CD8-positive, alpha-beta memory T cell (primary cell): Measurements from ENCODE around the gene TOM1L2. TPM values are rescaled to one million over a fixed set of nuclear protein-coding genes. Genes with fewer than 3 reads are reported as not detected.
A peak's percentile ranks its signal among the peaks of the same experiment; 100 is the strongest.

Experiments used
- CTCF ChIA-PET: fragments of 350-600 bp; sonication (Branson Sonifier 250); formaldehyde crosslinking; loops from one replicate; lab custom pipeline; 2021; ENCODE audit warnings: antibody characterized with exemption; lab: Charles Lee
- POLR2A ChIA-PET: fragments of 350-600 bp; sonication (Branson Sonifier 250); formaldehyde crosslinking; loops from one replicate; lab custom pipeline; 2021; ENCODE audit warnings: antibody characterized with exemption; lab: Charles Lee
- DNase-seq, 5 donors: peaks; one replicate each; pipeline versions ENCODE4 v3.0.0 to v3.0.0-alpha.2; 2020 to 2022; ENCODE audit warnings: mixed read lengths in 1 of 5
- H3K27ac ChIP-seq: one replicate; pipeline ENCODE4 v1.7.0; 2013; ENCODE audit warnings: low read depth, mild to moderate bottlenecking, low read length, moderate library complexity
- H3K27me3 ChIP-seq: 2 replicates; pipeline ENCODE4 v1.7.0; 2013; ENCODE audit warnings: low read length, mild to moderate bottlenecking; ENCODE audit not compliant: insufficient read depth, poor library complexity, severe bottlenecking
- H3K36me3 ChIP-seq: 2 replicates; pipeline ENCODE4 v1.7.0; 2013; ENCODE audit warnings: mild to moderate bottlenecking, low read length, moderate library complexity; ENCODE audit not compliant: insufficient read depth
- H3K4me1 ChIP-seq: 2 replicates; pipeline ENCODE4 v1.7.0; 2013; ENCODE audit warnings: mild to moderate bottlenecking, low read length, moderate library complexity; ENCODE audit not compliant: insufficient read depth
- H3K4me3 ChIP-seq: 2 replicates; pipeline ENCODE4 v1.7.0; 2013; ENCODE audit warnings: mild to moderate bottlenecking, low read length
- H3K9me3 ChIP-seq: 2 replicates; pipeline ENCODE4 v1.7.0; 2013; ENCODE audit warnings: mild to moderate bottlenecking, low read length
- H3K27ac Mint-ChIP-seq, 8 donors: one replicate each; pipeline ENCODE4 v1.8.0; 2020 to 2021; ENCODE audit warnings: mixed read lengths in 8 of 8, mild to moderate bottlenecking in 6 of 8, inconsistent platforms in 3 of 8, moderate library complexity in 3 of 8
- H3K27me3 Mint-ChIP-seq, 2 donors: one replicate each; pipeline ENCODE4 v1.8.0; 2020 to 2021; ENCODE audit warnings: mixed read lengths in 2 of 2, mild to moderate bottlenecking in 1 of 2, moderate library complexity in 1 of 2
- H3K36me3 Mint-ChIP-seq, 3 donors: one replicate each; pipeline ENCODE4 v1.8.0; 2020 to 2021; ENCODE audit warnings: mixed read lengths in 3 of 3, inconsistent platforms in 1 of 3, mild to moderate bottlenecking in 1 of 3
- H3K4me1 Mint-ChIP-seq, 3 donors: one replicate each; pipeline ENCODE4 v1.8.0; 2020 to 2021; ENCODE audit warnings: mixed read lengths in 3 of 3, inconsistent platforms in 1 of 3, mild to moderate bottlenecking in 1 of 3
- H3K4me3 Mint-ChIP-seq, 7 donors: one replicate each; pipeline ENCODE4 v1.8.0; 2020 to 2021; ENCODE audit warnings: mixed read lengths in 7 of 7, mild to moderate bottlenecking in 6 of 7, moderate library complexity in 4 of 7, inconsistent platforms in 2 of 7
- H3K9me3 Mint-ChIP-seq, 5 donors: one replicate each; pipeline ENCODE4 v1.8.0; 2020 to 2022; ENCODE audit warnings: mixed read lengths in 5 of 5, mild to moderate bottlenecking in 3 of 5, moderate library complexity in 2 of 5, inconsistent platforms in 1 of 5
- polyA plus RNA-seq: library from polyadenylated mRNA; unstranded; fragments of 300-500 nt; fragmentation: Illumina TruSeq; gene quantifications from one replicate; pipeline ENCODE4 v1.2.3, GENCODE V29; 2021
- total RNA-seq, 2 experiments: library from RNA; stranded (reverse); gene quantifications; one replicate each; pipeline ENCODE4 v1.2.3, GENCODE V29; 2021

TOM1L2 gene
- total and polyA plus RNA-seq, 3 experiments from 2014 or later, result 6.5 to 11.3 (median 10.0) TPM

- Histone ChIP-seq H3K4me1 (peaks cover 51% of the 10 kb centered on the region), H3K4me3 (no peak overlapping the region), H3K9me3 (no peaks in the 10 kb centered on the region), H3K27me3 (no peaks in the 10 kb centered on the region), H3K36me3 (no peaks in the 10 kb centered on the region), H3K27ac (no peak overlapping the region)
- Mint-ChIP-seq H3K27me3 (no peaks in the 10 kb centered on the region), H3K4me3 (peak overlapping the region in 1 of 7 donors; percentile 34), H3K4me1 (peaks cover 44 to 63% (median 50%) of the 10 kb centered on the region in 3 donors), H3K36me3 (peaks cover 0 to 6% (median 4%) of the 10 kb centered on the region in 3 donors), H3K9me3 (no peaks in the 10 kb centered on the region), H3K27ac (peak overlapping the region in 3 of 8 donors; percentile 68 to 97 (median 93))
- no peak for DNase-seq
- ChIA-PET POLR2A (no interaction called here), CTCF (interaction anchor here (1.1 to 3.9 kb wide), 2 partner anchors 12 to 36 kb away, joined by 3 to 21 read pairs; partner anchors contain the start of gene SREBF1)
Measured at GRCh38 chr17:17847726-17848125, 124.5 kb downstream of the TOM1L2 start.

DNA sequence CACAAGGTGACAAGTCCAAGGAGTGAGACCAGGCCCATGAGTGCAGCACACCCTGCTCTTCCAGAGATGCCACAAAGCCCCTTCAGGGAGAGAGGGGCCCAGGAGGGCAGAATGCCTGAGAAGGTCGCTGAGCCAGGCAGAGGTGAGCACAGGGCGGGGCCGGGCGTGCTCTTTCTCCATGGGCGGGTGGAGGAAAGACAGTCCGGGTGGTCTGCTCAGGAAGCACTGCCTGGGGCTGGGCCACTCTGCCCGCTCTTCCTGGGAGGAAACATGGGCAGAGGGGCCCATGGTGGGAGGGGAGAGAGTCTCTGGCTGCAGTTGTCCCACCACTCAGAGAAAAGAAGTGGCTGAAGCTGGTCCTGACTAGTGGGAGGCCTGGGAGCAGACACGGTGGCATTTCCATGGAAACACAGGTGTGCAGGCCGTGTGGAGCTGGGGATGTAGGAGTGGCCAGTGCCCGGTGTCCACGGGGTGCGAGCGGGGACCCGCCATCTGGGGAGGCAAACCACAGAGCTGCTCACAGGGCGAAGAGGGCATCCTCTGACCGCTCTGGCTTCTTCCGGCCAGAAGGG lies 125.0 kb downstream of the TOM1L2 start:
- DNase-seq, result no peak
- Mint-ChIP-seq H3K27ac (peak overlapping the region in 3 of 8 donors; percentile 68 to 97 (median 71)), H3K27me3 (no peaks in the 10 kb centered on the region), H3K9me3 (no peaks in the 10 kb centered on the region), H3K36me3 (peaks cover 0 to 4% (median 4%) of the 10 kb centered on the region in 3 donors), H3K4me3 (peak overlapping the region in 2 of 7 donors; percentile 3 to 63), H3K4me1 (peaks cover 43 to 62% (median 48%) of the 10 kb centered on the region in 3 donors)
- Histone ChIP-seq H3K36me3 (no peaks in the 10 kb centered on the region), H3K4me3 (no peak overlapping the region), H3K4me1 (peaks cover 48% of the 10 kb centered on the region), H3K9me3 (no peaks in the 10 kb centered on the region), H3K27ac (no peak overlapping the region), H3K27me3 (no peaks in the 10 kb centered on the region)
- POLR2A ChIA-PET, result no interaction called here
- CTCF ChIA-PET, result interaction anchor here (1.1 to 3.9 kb wide), 2 partner anchors 12 to 35 kb away, joined by 3 to 21 read pairs; partner anchors contain the start of gene SREBF1

- H3K36me3 Mint-ChIP-seq, result peaks cover 0 to 2% (median 0%) of the 10 kb centered on the region in 3 donors
- H3K9me3 Mint-ChIP-seq, result no peaks in the 10 kb centered on the region
- H3K4me3 ChIP-seq, result no peak overlapping the region
- H3K36me3 ChIP-seq, result no peaks in the 10 kb centered on the region
- H3K4me1 Mint-ChIP-seq, result peaks cover 38 to 56% (median 42%) of the 10 kb centered on the region in 3 donors
- ChIA-PET POLR2A (no interaction called here), CTCF (interaction anchor here (1.6 kb wide), 1 partner anchor 34 kb away, joined by 6 read pairs; no protein-coding TSS in a partner anchor)
- H3K27me3 Mint-ChIP-seq, result no peaks in the 10 kb centered on the region
- H3K4me3 Mint-ChIP-seq, result peak overlapping the region in 1 of 7 donors; percentile 3
- no peak overlapping the region for H3K27ac ChIP-seq
- no peak for DNase-seq
- H3K4me1 ChIP-seq, result peaks cover 43% of the 10 kb centered on the region
- H3K27me3 ChIP-seq, result no peaks in the 10 kb centered on the region
- H3K27ac Mint-ChIP-seq, result peak overlapping the region in 2 of 8 donors; percentile 22 to 71
- no peaks in the 10 kb centered on the region for H3K9me3 ChIP-seq
Measured at GRCh38 chr17:17846645-17847044, 125.6 kb downstream of the TOM1L2 start.

DNA sequence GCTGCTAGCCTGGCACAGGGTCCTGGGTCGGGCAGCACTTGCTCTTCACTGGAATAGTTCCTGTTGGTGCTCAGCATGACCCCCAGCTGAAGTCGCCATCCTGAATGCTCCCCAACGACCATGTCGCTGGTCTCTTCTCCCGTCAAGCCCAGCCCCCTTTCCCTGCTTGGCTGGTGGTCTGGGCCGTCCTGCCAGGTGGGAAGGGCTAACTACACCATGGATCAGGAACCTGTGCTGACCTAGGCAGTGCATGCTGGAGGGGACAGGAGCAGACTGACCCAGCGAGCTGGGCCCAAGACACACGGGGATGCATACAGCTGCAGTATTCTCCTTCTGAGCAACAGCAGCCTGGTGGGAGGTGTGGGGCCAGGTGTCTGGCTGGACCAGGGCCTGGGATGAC lies 126.2 kb downstream of the TOM1L2 start:
- Histone ChIP-seq H3K27ac (no peak overlapping the region), H3K36me3 (no peaks in the 10 kb centered on the region), H3K4me3 (no peak overlapping the region), H3K4me1 (peaks cover 39% of the 10 kb centered on the region), H3K27me3 (no peaks in the 10 kb centered on the region), H3K9me3 (no peaks in the 10 kb centered on the region)
- H3K27me3 Mint-ChIP-seq, result no peaks in the 10 kb centered on the region
- no peak overlapping the region for H3K4me3 Mint-ChIP-seq
- peaks cover 0 to 2% (median 0%) of the 10 kb centered on the region in 3 donors for H3K36me3 Mint-ChIP-seq
- no peak for DNase-seq
- ChIA-PET CTCF (interaction anchor here (1.6 kb wide), 1 partner anchor 33 kb away, joined by 6 read pairs; no protein-coding TSS in a partner anchor), POLR2A (no interaction called here)
- no peaks in the 10 kb centered on the region for H3K9me3 Mint-ChIP-seq
- H3K4me1 Mint-ChIP-seq, result peaks cover 36 to 53% (median 39%) of the 10 kb centered on the region in 3 donors
- H3K27ac Mint-ChIP-seq, result peak overlapping the region in 1 of 8 donors; percentile 57

DNA sequence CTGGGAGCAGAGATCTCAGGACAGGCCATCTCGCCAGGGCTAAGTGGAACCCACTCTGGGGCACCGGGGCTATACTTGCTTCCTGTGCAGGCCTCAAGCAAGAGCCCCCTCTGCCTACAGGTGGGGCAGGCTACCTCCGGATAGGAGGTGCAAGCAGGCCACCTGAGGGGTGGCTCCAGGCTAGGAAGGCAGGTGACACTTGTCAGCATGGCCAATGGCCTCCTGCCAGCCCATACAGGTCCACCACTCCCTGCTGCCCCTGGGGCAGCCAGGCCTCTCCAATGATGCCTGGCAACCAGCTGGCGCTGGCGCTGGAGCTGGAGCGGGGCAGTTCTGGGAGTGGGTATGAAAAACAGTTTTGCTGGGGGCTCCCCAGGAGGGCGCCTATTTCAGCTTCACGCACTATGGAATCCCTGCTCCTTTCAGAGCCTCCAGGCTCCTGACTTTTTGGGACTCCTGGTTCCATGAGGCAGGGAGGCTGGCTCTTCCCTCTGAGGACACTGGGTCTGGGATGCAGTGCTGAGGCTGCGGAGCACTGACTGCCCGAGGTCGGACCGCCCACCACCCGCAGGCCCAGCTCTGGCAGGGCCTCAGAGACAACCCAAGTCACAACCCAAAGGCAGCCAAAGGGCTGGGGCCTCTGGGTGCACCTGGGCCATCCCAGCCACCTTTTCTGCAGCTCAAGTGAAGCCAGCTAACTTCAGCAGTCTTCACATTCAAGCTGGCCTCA lies 127.0 kb downstream of the TOM1L2 start:
- Histone ChIP-seq H3K36me3 (no peaks in the 10 kb centered on the region), H3K27me3 (no peaks in the 10 kb centered on the region), H3K9me3 (no peaks in the 10 kb centered on the region), H3K27ac (no peak overlapping the region), H3K4me3 (no peak overlapping the region), H3K4me1 (peaks cover 39% of the 10 kb centered on the region)
- no peak for DNase-seq
- CTCF ChIA-PET, result interaction anchor here (1.6 kb wide), 1 partner anchor 32 kb away, joined by 6 read pairs; no protein-coding TSS in a partner anchor
- Mint-ChIP-seq H3K27ac (no peak overlapping the region), H3K36me3 (peaks cover 0 to 2% (median 0%) of the 10 kb centered on the region in 3 donors), H3K27me3 (no peaks in the 10 kb centered on the region), H3K4me3 (no peak overlapping the region), H3K9me3 (no peaks in the 10 kb centered on the region), H3K4me1 (peaks cover 30 to 50% (median 34%) of the 10 kb centered on the region in 3 donors)
- POLR2A ChIA-PET, result interaction anchor here (0.6 kb wide), 1 partner anchor 162 kb away, joined by 5 read pairs; no protein-coding TSS in a partner anchor

GRCh38 chr17:17844500-17844899 lies 127.7 kb downstream of the TOM1L2 start:
- ChIA-PET CTCF (no interaction called here), POLR2A (no interaction called here)
- Mint-ChIP-seq H3K4me3 (no peak overlapping the region), H3K4me1 (peaks cover 27 to 47% (median 31%) of the 10 kb centered on the region in 3 donors), H3K36me3 (peaks cover 0 to 2% (median 0%) of the 10 kb centered on the region in 3 donors), H3K9me3 (no peaks in the 10 kb centered on the region), H3K27me3 (no peaks in the 10 kb centered on the region), H3K27ac (no peak overlapping the region)
- Histone ChIP-seq H3K27ac (no peak overlapping the region), H3K9me3 (no peaks in the 10 kb centered on the region), H3K4me3 (no peak overlapping the region), H3K36me3 (no peaks in the 10 kb centered on the region), H3K27me3 (no peaks in the 10 kb centered on the region), H3K4me1 (peaks cover 37% of the 10 kb centered on the region)
- no peak for DNase-seq

GRCh38 chr17:17844079-17844478 lies 128.1 kb downstream of the TOM1L2 start:
- H3K27me3 Mint-ChIP-seq, result no peaks in the 10 kb centered on the region

More at GRCh38 chr17:17844079-17844478, 128.1 kb downstream of the TOM1L2 start:
- Histone ChIP-seq H3K4me1 (peaks cover 37% of the 10 kb centered on the region), H3K36me3 (no peaks in the 10 kb centered on the region), H3K9me3 (no peaks in the 10 kb centered on the region), H3K4me3 (no peak overlapping the region), H3K27me3 (no peaks in the 10 kb centered on the region), H3K27ac (no peak overlapping the region)
- Mint-ChIP-seq H3K36me3 (peaks cover 0 to 2% (median 0%) of the 10 kb centered on the region in 3 donors), H3K9me3 (no peaks in the 10 kb centered on the region), H3K4me1 (peaks cover 27 to 47% (median 31%) of the 10 kb centered on the region in 3 donors), H3K4me3 (no peak overlapping the region), H3K27ac (no peak overlapping the region)
- no peak for DNase-seq
- POLR2A ChIA-PET, result interaction anchor here (0.5 kb wide), 1 partner anchor 184 kb away, joined by 5 read pairs; no protein-coding TSS in a partner anchor
- CTCF ChIA-PET, result interaction anchor here (0.7 kb wide), 1 partner anchor 16 kb away, joined by 3 read pairs; no protein-coding TSS in a partner anchor
